ENCODE measurements around the gene ERGIC1.
"Not testable (repeated sequence)": the region's sequence is repeated elsewhere in the genome, so short reads cannot be mapped to it uniquely, and the experiment has no call there.

Gene ERGIC1

DNA sequence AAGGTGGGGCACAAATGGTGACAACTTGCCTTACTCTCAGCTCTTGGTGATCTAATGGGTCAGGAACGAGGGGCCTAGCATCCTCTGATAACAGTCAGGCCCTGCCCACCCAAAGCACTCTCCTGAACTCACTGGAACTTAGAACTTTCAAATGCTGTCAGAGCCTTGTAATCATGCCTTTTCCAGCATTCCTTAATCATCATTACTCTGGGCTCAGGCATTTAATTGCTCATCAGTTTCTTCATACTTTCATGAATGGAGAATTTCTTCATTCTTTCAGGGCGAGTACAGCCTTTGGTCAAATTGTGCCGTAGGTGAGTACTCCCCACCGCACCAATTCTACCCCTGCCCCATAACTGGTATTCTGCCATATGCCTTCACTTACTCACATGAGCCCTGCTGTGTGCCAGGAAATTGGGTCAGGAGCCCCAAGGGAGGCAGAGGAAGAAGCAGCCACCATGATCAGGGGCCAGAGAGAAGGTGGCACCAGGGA lies 32.8 kb upstream of the ERGIC1 start:
- DNase-seq: no peak

DNA sequence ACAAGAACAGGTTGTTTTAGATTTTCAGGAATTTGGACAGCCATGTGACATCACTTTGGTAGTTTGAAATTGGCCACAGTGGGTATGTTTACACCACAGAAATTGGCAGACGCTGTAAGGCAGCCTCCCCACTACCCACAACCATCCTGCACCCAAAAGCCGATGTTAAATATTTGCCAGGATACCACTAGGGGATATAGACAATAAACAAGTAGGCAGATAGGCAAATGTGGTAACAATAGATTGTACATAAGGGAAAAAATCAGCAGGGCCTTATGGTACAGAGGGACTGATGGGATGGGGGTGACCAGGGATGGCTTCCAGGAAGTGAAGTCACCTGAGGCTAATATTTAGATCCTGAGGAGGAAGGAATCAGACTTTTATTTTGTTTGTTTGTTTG lies 31.9 kb upstream of the ERGIC1 start:
- DNase-seq: no peak

- no peak for DNase-seq
Measured at GRCh38 chr5:172802567-172803176, 31.4 kb upstream of the ERGIC1 start.

- no peak for DNase-seq
Measured at GRCh38 chr5:172805018-172805683, 28.9 kb upstream of the ERGIC1 start.

GRCh38 chr5:172805736-172806255 lies 28.3 kb upstream of the ERGIC1 start:
- DNase-seq: no peak

- DNase-seq: peak; percentile 85 to 86
Measured at GRCh38 chr5:172806897-172807672, 27.0 kb upstream of the ERGIC1 start.

- DNase-seq: no peak
Measured at GRCh38 chr5:172807766-172808311, 26.2 kb upstream of the ERGIC1 start.

GRCh38 chr5:172809774-172810173 lies 24.3 kb upstream of the ERGIC1 start:
- no peak for DNase-seq

DNA sequence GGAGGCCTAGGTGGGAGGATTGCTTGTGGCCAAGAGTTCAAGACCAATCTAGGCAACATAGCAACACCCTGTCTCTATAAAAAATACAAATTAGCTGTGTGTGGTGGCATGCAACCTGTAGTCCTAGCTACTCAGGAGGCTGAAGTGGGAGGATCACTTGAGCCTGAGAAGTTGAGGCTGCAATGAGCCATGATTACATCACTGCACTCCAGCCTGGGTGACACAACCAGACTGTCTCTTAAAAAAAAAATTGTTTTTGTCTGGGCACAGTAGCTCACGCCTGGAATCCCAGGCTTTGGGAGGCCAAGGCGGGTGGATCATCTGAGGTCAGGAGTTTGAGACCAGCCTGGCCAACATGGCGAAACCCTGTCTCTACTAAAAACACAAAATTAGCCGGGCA lies 23.1 kb upstream of the ERGIC1 start:
- not testable (repeated sequence) for DNase-seq

- DNase-seq: no peak
Measured at GRCh38 chr5:172815631-172816030, 18.4 kb upstream of the ERGIC1 start.

DNA sequence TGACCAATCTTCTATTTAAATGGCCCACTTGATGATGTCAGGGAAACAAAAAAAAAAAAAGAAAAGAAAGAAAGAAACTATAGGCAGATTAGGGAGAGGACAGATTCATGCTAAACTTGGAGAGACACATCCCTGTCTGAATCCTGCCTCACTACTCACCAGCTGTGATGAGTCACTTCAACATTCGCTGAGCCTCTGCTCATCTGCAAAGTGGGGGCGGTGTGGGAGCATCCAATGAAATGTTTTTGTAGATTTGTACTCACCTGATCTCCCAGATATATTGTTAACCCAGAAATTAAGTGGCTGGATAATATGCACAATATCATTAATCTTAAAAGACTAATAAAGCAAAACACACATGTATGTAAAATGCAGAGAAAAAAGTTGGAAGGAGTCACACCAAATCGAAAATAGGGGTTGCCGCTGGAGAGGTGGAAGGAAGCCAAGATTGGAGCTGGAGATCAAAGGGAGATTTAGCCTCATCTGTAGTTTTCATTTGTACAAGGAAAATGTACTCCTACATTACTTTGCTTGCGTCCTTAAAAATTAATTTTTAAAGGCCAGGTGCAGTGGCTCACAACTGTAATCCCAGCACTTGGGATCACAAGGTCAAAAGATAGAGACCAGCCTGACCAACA lies 17.0 kb upstream of the ERGIC1 start:
- DNase-seq: no peak

- DNase-seq: no peak
Measured at GRCh38 chr5:172817664-172818063, 16.4 kb upstream of the ERGIC1 start.

DNA sequence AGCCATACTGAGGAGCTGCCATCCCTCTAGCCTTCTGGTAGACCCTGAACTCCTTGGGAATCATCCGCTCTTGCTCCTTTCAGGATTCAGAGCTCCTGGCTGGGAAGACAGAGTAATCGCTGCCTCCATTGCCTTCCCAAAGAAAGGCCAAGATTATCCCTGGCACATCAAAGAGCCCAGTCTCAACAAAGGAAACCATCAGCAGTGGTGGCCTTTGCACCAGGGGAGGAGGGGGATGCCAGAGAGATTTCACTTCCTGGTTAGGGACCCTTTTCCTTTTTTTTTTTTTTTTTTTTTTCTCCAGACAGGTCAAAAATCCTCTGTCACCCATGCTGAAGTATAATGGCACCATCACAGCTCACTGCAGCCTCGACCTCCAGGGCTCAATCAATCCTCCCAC lies 16.0 kb upstream of the ERGIC1 start:
- DNase-seq: no peak

DNA sequence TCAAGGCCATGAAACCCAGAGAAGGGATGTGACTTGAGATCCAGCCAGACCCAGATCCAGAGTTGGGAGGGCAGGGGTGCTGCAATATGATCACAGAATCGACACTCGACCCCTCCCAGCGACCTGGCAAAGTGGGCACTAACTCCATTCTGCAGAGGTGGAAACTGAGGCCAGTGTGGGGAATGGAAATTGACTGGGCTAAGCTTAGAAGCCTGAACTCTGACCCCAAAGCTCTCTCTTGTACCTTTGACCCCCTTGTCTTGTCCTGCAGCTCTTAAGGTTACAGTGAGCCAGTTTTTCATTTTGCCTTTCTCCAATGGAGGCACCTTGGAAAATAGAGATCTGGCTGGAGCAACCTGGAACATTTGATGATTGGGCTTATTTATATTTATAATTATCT lies 14.5 kb upstream of the ERGIC1 start:
- no peak for DNase-seq

- peak; percentile 62 to 68 for DNase-seq
Measured at GRCh38 chr5:172820046-172820767, 13.8 kb upstream of the ERGIC1 start.

DNA sequence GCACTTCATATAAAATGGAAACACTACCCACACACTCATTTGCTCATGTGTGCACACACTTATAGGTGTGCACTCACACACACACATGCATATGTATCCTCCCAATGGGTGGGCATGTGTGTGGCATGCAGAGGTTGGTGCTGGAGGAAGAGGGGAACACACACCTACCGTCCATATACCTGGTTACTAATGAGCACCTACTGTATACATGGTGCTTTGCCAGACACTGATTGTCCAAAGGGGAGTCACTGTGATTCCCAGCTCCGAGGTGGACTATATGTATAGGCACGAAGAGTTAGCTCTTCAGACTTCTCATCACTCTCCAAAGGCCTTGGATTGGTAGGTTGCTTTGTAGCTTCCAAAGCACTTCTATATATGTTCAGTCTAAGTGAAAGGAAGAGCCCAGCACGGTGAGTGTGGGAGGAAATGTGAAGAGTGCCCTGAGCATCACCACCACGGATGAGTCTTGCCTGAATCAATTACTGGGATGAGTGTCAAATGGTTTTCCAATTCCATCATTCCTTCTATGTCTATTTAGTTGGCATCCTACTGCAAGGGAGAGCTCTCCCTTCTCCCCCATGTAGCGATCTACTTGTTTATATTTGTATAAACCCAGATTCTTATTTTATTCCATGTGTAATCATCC lies 12.6 kb upstream of the ERGIC1 start:
- no peak for DNase-seq

DNA sequence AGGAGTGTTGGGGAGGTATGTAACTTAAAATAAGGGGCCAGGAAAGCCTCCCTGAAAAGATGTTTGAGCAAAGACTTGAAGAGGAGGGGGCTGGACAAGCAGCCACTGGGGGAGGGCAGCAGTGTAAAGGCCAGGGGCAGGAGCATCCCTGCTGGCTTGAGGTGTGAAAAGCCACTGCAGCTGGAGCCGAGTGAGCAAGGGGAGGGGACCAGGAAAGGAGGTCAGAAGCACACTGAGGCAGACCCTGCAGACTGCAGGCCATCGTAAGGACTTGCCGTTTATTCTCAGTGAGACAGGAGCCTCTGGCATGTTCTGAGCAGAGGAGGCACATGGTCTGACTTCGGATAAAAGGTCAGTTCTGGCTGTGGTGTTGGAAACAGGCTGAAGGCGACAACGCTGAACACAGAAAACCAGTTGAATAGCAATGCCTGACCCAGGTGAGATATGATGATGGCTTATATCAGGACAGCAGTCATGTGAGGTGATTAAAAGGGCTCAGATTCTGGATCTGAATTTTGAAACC lies 10.2 kb upstream of the ERGIC1 start:
- no peak for DNase-seq

- no peak for DNase-seq
Measured at GRCh38 chr5:172825610-172826204, 8.3 kb upstream of the ERGIC1 start.

DNA sequence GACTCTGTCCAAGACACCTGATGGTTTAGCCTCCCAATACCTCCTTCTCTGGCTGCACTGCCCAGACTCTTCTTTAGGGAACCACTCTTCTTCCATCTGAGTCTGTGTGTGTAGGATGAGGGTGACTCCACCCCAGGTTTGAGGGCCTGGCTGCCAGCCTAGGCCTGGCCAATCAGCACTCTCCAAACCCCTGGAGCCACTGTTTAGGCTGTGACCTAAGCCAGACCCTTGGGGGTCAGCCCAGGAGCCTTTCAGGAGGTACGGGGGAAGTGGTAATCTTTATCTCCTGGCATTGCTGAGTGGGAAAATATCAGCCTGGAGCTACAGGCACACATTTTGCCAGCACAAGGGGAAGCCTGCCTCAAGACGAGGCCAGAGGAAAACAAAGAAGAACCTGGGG lies 6.2 kb upstream of the ERGIC1 start:
- DNase-seq: no peak

DNA sequence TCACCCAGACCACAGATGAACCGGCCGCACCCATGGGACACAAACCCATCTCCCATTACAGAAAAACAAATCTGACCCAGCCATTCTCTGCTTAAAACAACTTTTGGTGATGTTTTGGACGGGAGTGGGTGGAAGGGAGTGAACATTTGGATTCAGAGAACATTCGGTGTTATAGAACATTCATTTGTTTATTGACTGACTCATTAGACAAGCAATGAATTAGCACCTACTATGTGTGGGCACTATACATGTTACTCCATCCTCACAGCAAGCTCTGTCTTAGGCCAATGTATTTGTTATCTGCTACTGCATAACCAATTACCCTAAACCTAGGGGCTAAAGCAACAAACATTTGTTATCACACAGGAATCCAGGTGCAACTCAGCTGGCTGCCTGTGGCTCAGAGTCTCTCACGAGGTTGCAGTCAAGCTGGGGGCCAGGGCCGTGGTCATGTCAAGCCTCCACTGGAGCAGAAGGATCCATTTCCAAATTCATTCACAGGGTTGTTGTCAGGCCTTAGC lies 5.1 kb upstream of the ERGIC1 start:
- no peak for DNase-seq
